Left ventricle myocardium inferior (tissue), 1 donor: ENCODE results near the gene MYO10. TPM values are rescaled to one million over a fixed set of nuclear protein-coding genes. Genes with fewer than 3 reads are reported as not detected.

Source experiments
- DNase-seq: peaks from one replicate; pipeline ENCODE4 v3.0.0-alpha.2; 2020
- H3K27ac ChIP-seq: fragments of 200-600 bp; replicated peaks from 2 replicates; pipeline ENCODE4 v1.8.0; 2021
- H3K27me3 ChIP-seq: fragments of 200-600 bp; 2 replicates; pipeline ENCODE4 v1.8.0; 2021; ENCODE audit warnings: low read depth
- H3K36me3 ChIP-seq: fragments of 200-600 bp; 2 replicates; pipeline ENCODE4 v1.8.0; 2021
- H3K4me1 ChIP-seq: fragments of 200-600 bp; 2 replicates; pipeline ENCODE4 v1.8.0; 2021
- H3K4me3 ChIP-seq: fragments of 200-600 bp; 2 replicates; pipeline ENCODE4 v1.8.0; 2021; ENCODE audit warnings: mild to moderate bottlenecking, moderate library complexity
- H3K9me3 ChIP-seq: fragments of 200-600 bp; replicated peaks from 2 replicates; pipeline ENCODE4 v1.8.0; 2021
- intact Hi-C: fragments of 100-400 bp; cut with micrococcal nuclease; formaldehyde crosslinking; loops from one replicate; pipeline ENCODE4 v1.11.0; 2022
- total RNA-seq: library from RNA; stranded (reverse); fragmentation: NEBNext Ultra II Directional; extraction: Animal tissue kit (Norgen Biotek cat#: 25700); gene quantifications from one replicate; pipeline ENCODE4 v1.2.1, GENCODE V29; 2021
- TF ChIP-seq, protein P1 (sequence below): fragments of 200-600 bp; IDR thresholded peaks from 2 replicates; pipeline ENCODE4 v1.8.0; 2021; ENCODE audit warnings: antibody characterized with exemption, mild to moderate bottlenecking, borderline replicate concordance
- donor health status: DM: no; HTN: yes; CAD: no; lungs with severe emphysema.

The MYO10 gene
- total RNA-seq, 1 donor from 2014 or later = 5.0 TPM

GRCh38 chr5:16970260-16970659 is 34.2 kb upstream of the MYO10 start:
- Histone ChIP-seq H3K27ac (no peak overlapping the region), H3K36me3 (no peaks in the 10 kb centered on the region), H3K4me3 (no peak overlapping the region), H3K27me3 (no peaks in the 10 kb centered on the region), H3K4me1 (no peaks in the 10 kb centered on the region), H3K9me3 (no peaks in the 10 kb centered on the region)
- TF ChIP-seq, protein P1, sequence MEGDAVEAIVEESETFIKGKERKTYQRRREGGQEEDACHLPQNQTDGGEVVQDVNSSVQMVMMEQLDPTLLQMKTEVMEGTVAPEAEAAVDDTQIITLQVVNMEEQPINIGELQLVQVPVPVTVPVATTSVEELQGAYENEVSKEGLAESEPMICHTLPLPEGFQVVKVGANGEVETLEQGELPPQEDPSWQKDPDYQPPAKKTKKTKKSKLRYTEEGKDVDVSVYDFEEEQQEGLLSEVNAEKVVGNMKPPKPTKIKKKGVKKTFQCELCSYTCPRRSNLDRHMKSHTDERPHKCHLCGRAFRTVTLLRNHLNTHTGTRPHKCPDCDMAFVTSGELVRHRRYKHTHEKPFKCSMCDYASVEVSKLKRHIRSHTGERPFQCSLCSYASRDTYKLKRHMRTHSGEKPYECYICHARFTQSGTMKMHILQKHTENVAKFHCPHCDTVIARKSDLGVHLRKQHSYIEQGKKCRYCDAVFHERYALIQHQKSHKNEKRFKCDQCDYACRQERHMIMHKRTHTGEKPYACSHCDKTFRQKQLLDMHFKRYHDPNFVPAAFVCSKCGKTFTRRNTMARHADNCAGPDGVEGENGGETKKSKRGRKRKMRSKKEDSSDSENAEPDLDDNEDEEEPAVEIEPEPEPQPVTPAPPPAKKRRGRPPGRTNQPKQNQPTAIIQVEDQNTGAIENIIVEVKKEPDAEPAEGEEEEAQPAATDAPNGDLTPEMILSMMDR = no peak
- intact Hi-C loops = no loop called here
- DNase-seq = no peak

GRCh38 chr5:16965581-16965980 is 29.5 kb upstream of the MYO10 start:
- H3K4me3 ChIP-seq = no peak overlapping the region
- no peak for DNase-seq
- TF ChIP-seq, protein P1 = no peak
- H3K4me1 ChIP-seq = no peaks in the 10 kb centered on the region
- no peaks in the 10 kb centered on the region for H3K9me3 ChIP-seq
- no peak overlapping the region for H3K27ac ChIP-seq
- no peaks in the 10 kb centered on the region for H3K27me3 ChIP-seq
- intact Hi-C loops = no loop called here
- no peaks in the 10 kb centered on the region for H3K36me3 ChIP-seq

GRCh38 chr5:16963821-16964220 is 27.7 kb upstream of the MYO10 start:
- H3K27me3 ChIP-seq = no peaks in the 10 kb centered on the region
- TF ChIP-seq, protein P1 = no peak
- no peaks in the 10 kb centered on the region for H3K4me1 ChIP-seq
- H3K4me3 ChIP-seq = no peak overlapping the region
- DNase-seq = no peak
- intact Hi-C loops = no loop called here
- no peaks in the 10 kb centered on the region for H3K9me3 ChIP-seq
- H3K36me3 ChIP-seq = no peaks in the 10 kb centered on the region
- H3K27ac ChIP-seq = no peak overlapping the region

DNA sequence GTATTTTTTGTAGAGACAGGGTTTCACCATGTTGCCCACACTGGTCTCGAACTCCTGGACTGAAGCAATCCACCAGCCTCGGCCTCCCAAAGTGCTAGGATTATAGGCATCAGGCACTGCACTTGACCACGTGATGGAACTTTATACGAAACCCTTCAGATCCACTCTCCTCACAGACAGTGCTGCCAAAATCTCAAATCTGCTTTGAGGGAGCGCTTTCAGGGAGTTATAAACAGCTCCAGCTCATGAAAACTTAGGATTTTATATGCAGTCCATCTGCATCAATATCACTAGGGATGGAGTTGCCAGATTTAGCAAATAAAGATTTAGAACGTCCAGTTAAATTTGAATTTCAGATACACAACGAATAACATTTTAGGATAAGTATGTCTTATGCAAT is 25.0 kb upstream of the MYO10 start:
- TF ChIP-seq, protein P1 = no peak
- no peak for DNase-seq
- no peak overlapping the region for H3K27ac ChIP-seq
- no peaks in the 10 kb centered on the region for H3K36me3 ChIP-seq
- intact Hi-C loops = no loop called here
- no peaks in the 10 kb centered on the region for H3K9me3 ChIP-seq
- no peaks in the 10 kb centered on the region for H3K27me3 ChIP-seq
- no peaks in the 10 kb centered on the region for H3K4me1 ChIP-seq
- H3K4me3 ChIP-seq = no peak overlapping the region

- H3K27me3 ChIP-seq = no peaks in the 10 kb centered on the region
- no peak overlapping the region for H3K4me3 ChIP-seq
- H3K4me1 ChIP-seq = no peaks in the 10 kb centered on the region
- H3K27ac ChIP-seq = no peak overlapping the region
- intact Hi-C loops = no loop called here
- no peaks in the 10 kb centered on the region for H3K36me3 ChIP-seq
- DNase-seq = no peak
- H3K9me3 ChIP-seq = no peaks in the 10 kb centered on the region
- TF ChIP-seq, protein P1 = no peak
These were observed 21.5 kb upstream of the MYO10 start for GRCh38 chr5:16957304-16958196.
